ENCODE results near the gene GRHL3.

The GRHL3 gene

GRCh38 chr1:24343412-24344089 is 24.4 kb downstream of the GRHL3 start:
- no peak for DNase-seq (ENCODE audit: low read depth)

GRCh38 chr1:24344090-24344742 is 25.1 kb downstream of the GRHL3 start:
- no peak for DNase-seq (ENCODE audit: low read depth)

- no peak for DNase-seq (ENCODE audit: low read depth)
Observed at GRCh38 chr1:24345334-24345733, 26.2 kb downstream of the GRHL3 start.

GRCh38 chr1:24347159-24347934 is 28.2 kb downstream of the GRHL3 start:
- DNase-seq (ENCODE audit: low read depth), result no peak

GRCh38 chr1:24348196-24348595 is 29.0 kb downstream of the GRHL3 start:
- no peak for DNase-seq (ENCODE audit: low read depth)

GRCh38 chr1:24349891-24350290 is 30.7 kb downstream of the GRHL3 start:
- DNase-seq (ENCODE audit: low read depth), result no peak

GRCh38 chr1:24351247-24351646 is 32.1 kb downstream of the GRHL3 start:
- DNase-seq (ENCODE audit: low read depth), result no peak

- DNase-seq (ENCODE audit: low read depth), result peak; percentile 65
Observed at GRCh38 chr1:24351918-24352627, 32.9 kb downstream of the GRHL3 start.

- no peak for DNase-seq (ENCODE audit: low read depth)
Observed at GRCh38 chr1:24353292-24353891, 34.2 kb downstream of the GRHL3 start.

GRCh38 chr1:24355466-24355865 is 36.3 kb downstream of the GRHL3 start:
- DNase-seq (ENCODE audit: low read depth), result no peak

- no peak for DNase-seq (ENCODE audit: low read depth)
Observed at GRCh38 chr1:24357038-24357437, 37.9 kb downstream of the GRHL3 start.

- DNase-seq (ENCODE audit: low read depth), result no peak
Observed at GRCh38 chr1:24360681-24361080, 41.5 kb downstream of the GRHL3 start.

- DNase-seq (ENCODE audit: low read depth), result no peak
Observed at GRCh38 chr1:24361811-24362210, 42.7 kb downstream of the GRHL3 start.

GRCh38 chr1:24362396-24362795 is 43.2 kb downstream of the GRHL3 start:
- DNase-seq (ENCODE audit: low read depth), result no peak

GRCh38 chr1:24362982-24363614 is 43.9 kb downstream of the GRHL3 start:
- DNase-seq (ENCODE audit: low read depth), result peak; percentile 79

- DNase-seq (ENCODE audit: low read depth), result no peak
Observed at GRCh38 chr1:24363994-24364393, 44.8 kb downstream of the GRHL3 start.

- DNase-seq (ENCODE audit: low read depth), result no peak
Observed at GRCh38 chr1:24364605-24364974, 45.4 kb downstream of the GRHL3 start.

- DNase-seq (ENCODE audit: low read depth), result peak; percentile 93
Observed at GRCh38 chr1:24364975-24365678, 46.0 kb downstream of the GRHL3 start.

- no peak for DNase-seq (ENCODE audit: low read depth)
Observed at GRCh38 chr1:24366707-24367106, 47.5 kb downstream of the GRHL3 start.

GRCh38 chr1:24369199-24369598 is 50.0 kb downstream of the GRHL3 start:
- DNase-seq (ENCODE audit: low read depth), result no peak

GRCh38 chr1:24369801-24370200 is 50.6 kb downstream of the GRHL3 start:
- no peak for DNase-seq (ENCODE audit: low read depth)

All from ELR (cell line).